IPS DF 4.7 (cell line): ENCODE data around the gene NDUFB11.

Source experiments
- DNase-seq: peaks from one replicate; pipeline ENCODE4 v3.0.0-alpha.2; 2013; ENCODE audit warnings: low spot score; ENCODE audit errors: extremely low read depth

Gene NDUFB11

DNA sequence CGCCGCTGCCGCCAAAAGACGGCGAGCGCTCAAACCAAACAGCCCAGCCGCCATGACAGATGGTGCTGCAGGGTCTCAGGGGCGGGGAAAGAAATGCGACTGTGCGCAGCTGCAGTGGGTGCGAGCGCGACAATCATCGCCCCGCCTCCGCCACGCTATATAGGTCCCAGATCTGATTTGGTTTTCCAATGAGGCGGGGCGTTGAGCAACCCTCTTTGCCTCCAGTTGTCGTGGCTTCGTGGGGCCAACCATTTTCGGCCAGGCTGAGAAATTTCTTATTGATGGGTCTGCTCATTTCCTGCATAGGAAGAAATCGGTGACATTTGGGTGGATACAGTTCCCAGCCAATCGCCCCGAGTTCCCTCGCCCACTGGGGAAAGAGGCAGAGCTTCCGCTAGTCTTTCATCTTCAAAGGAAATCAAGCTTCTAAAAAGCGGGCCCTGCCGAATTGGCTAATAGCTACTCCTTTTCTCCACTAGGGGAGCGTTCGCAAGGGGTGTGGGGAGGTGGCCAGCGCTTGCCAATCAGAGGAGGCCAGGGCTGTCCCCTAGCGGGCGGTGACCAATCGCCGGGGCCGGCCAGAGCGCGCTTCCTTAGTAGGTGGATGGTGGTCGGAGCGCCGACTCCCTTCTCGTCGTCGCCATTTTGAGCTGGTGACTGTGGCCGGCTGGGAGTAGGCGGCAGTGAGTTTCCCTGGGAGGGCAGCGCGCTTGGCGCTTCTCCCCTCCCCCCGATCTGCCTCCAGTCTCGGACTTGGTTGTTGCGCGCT is at the start of gene NDUFB11, which contains the start of gene RBM10:
Gene NDUFB11, minus strand, starts transcription at position 77 of the 769 bp plus-strand sequence. Its CDS starts 23 bp downstream, at position 54.
Gene RBM10, plus strand, starts transcription at position 596 of the 769 bp plus-strand sequence. CDS start 2,261 bp downstream, outside the sequence.
- peak; percentile 41 for DNase-seq

- no peak for DNase-seq
Observed at GRCh38 chrX:47193475-47194193, 49.1 kb upstream of the NDUFB11 start, which contains the start of gene UBA1. UBA1 (plus strand) TSS chrX:47193829; CDS start chrX:47198803, 4,974 bp downstream.

GRCh38 chrX:47191806-47192401 is 47.4 kb upstream of the NDUFB11 start:
- DNase-seq: no peak

DNA sequence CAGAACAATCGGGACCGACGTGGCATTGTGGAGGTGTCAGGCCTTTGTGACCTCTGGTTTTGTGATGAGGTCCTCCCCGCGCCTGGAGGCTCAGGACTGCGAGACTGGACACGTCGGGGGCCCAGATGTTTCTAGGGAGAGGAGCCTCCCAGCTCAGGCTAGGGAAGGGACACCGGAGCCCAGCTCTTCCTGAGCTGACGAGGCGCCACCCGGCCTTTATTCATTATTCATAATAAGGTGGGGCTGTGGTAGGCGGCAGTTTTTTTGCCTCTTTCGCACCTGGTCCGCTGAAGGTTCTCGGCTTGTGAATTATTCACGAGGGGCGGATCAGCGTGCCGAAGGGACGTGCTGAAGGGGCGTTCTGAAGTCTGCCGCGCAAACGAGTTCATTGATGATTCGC is 46.8 kb upstream of the NDUFB11 start:
- DNase-seq: no peak

- DNase-seq: no peak
Observed at GRCh38 chrX:47190445-47191269, 46.2 kb upstream of the NDUFB11 start.

DNA sequence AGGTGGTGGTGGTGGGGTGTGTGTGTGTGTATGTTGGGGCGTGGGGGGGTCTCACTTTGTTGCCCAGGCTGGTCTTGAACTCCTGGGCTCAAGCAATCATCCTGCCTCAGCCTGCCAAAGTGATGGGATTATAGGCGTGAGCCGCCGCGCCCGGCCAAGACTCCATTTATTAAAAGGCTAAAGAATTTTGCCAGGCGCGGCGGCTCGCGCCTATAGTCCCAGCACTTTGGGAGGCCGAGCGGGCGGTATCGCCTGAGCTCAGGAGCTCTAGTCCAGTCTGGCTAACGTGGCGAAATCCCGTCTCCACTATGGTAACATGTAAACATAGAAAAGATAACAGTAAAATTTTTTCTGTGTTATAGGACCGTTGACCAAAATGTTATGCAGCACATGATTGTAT is 45.4 kb upstream of the NDUFB11 start:
- no peak for DNase-seq

- no peak for DNase-seq
Observed at GRCh38 chrX:47187106-47187677, 42.7 kb upstream of the NDUFB11 start.

DNA sequence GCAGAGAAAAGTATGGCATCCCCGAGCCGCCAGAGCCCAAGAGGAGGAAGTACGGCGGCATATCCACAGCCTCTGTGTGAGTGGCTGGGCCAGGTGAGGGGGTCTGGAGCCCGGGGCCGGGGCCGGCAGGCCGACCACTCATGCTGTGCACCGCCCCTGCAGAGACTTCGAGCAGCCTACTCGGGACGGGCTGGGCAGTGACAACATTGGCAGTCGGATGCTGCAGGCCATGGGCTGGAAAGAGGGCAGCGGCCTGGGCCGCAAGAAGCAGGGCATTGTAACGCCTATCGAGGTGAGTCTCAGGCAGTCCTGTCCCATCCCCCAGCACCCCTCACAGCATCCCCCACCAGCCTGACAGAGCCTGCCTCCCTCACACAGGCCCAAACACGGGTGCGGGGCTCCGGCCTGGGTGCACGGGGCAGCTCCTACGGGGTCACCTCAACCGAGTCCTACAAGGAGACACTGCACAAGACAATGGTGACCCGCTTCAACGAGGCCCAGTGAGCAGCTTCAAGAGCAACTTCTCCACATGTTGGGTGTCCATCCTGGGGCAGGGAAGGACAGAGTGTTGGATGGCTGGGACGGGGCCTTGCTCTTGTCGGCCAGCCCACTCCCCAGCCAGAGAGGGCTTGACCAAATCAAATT is 41.7 kb upstream of the NDUFB11 start:
- no peak for DNase-seq

DNA sequence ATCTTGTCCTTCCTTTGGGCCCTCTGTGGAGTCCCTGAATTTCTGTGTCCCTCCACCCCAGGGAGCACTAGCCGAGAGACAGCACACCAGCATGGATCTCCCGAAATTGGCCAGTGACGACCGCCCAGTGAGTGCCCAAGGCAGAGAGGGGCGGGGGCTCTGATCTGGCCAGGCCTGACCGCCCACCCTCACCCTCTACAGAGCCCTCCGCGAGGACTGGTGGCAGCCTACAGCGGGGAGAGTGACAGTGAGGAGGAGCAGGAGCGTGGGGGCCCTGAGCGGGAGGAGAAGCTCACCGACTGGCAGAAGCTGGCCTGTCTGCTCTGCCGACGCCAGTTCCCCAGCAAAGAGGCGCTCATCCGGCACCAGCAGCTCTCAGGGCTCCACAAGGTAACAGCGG is 40.7 kb upstream of the NDUFB11 start:
- no peak for DNase-seq

- no peak for DNase-seq
Observed at GRCh38 chrX:47184486-47184885, 40.0 kb upstream of the NDUFB11 start.

GRCh38 chrX:47182106-47182700 is 37.7 kb upstream of the NDUFB11 start:
- DNase-seq: no peak

GRCh38 chrX:47181301-47181700 is 36.8 kb upstream of the NDUFB11 start:
- no peak for DNase-seq

DNA sequence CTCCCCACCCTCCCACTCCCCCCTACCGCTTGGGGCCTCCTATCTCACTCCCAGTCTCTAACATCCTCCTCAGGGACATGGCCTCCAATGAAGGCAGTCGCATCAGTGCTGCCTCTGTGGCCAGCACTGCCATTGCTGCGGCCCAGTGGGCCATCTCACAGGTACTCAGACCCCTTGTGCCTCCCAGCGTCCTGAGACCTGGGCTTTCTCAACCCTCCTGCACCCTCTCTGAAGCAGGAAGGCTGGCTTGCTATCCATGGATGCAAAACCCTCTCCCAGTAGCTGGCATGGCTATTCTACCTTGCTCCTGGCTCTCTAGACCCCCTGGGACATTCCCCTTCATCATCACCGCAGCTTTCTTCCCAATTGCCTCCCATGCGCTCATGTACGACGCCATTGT is 35.8 kb upstream of the NDUFB11 start:
- no peak for DNase-seq

GRCh38 chrX:47179928-47180255 is 35.4 kb upstream of the NDUFB11 start:
- DNase-seq: no peak

- DNase-seq: no peak
Observed at GRCh38 chrX:47179221-47179927, 34.9 kb upstream of the NDUFB11 start.

- no peak for DNase-seq
Observed at GRCh38 chrX:47178337-47178736, 33.8 kb upstream of the NDUFB11 start.

DNA sequence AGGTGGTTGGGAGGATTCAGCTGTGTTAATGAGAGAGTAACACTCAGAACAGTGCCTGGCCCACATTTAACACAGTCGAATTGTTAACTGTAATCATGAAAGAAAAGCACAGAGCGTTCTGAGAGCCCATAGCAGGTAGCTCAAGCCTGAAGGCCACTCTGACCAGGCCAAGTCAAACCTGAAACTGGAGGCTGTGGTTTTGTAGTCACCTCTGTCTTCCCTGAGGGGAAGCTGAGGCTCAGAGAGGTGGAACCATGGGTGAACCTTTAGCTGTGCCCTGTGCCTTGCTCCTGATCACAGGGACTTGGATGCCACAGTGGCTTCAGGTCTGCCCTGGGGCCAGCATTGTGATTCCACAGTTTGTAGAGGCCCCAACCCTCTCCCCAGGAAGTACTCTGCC is 32.6 kb upstream of the NDUFB11 start:
- no peak for DNase-seq

GRCh38 chrX:47176101-47176740 is 31.7 kb upstream of the NDUFB11 start:
- no peak for DNase-seq

- no peak for DNase-seq
Observed at GRCh38 chrX:47175588-47175980, 31.1 kb upstream of the NDUFB11 start.
